Measurements from ENCODE around the gene MAGEA9.

- TF ChIP-seq YY1 (IDR thresholded peaks at IDR 0.05; ENCODE audit: insufficient read depth, insufficient read length) (no peak), ZNF274 (IDR thresholded peaks at IDR 0.05; ENCODE audit: low read depth, low read length) (no peak), SUZ12 (IDR thresholded peaks at IDR 0.05; ENCODE audit: extremely low read depth, insufficient read depth, insufficient read length) (no peak)
Observed at GRCh38 chrX:149818652-149819051, 36.9 kb downstream of the MAGEA9 start.

Data from NT2/D1 (cell line).